Nephron progenitor cell (in vitro differentiated cells): Measurements from ENCODE around the gene LCN1.

Experiments
- DNase-seq: peaks from one replicate; pipeline ENCODE4 v3.0.0; 2021
- H3K27ac Mint-ChIP-seq: 2 replicates; pipeline ENCODE4 v1.8.0; 2021; ENCODE audit warnings: mild to moderate bottlenecking, moderate library complexity, mixed read lengths
- H3K27me3 Mint-ChIP-seq: 2 replicates; pipeline ENCODE4 v1.8.0; 2021; ENCODE audit warnings: mild to moderate bottlenecking, low read depth, mixed read lengths; ENCODE audit not compliant: poor library complexity
- H3K36me3 Mint-ChIP-seq: 2 replicates; pipeline ENCODE4 v1.8.0; 2021; ENCODE audit warnings: low read depth, mixed read lengths
- H3K4me1 Mint-ChIP-seq: 2 replicates; pipeline ENCODE4 v1.8.0; 2021; ENCODE audit warnings: mixed read lengths
- H3K4me3 Mint-ChIP-seq: 2 replicates; pipeline ENCODE4 v1.8.0; 2021; ENCODE audit warnings: mild to moderate bottlenecking, moderate library complexity, mixed read lengths
- H3K9me3 Mint-ChIP-seq: 2 replicates; pipeline ENCODE4 v1.8.0; 2021; ENCODE audit warnings: mild to moderate bottlenecking, moderate library complexity, mixed read lengths
- CTCF ChIP-seq: fragments of 200-600 bp; sonication (generic); IDR thresholded peaks from 2 replicates; pipeline ENCODE4 v1.5.0; 2021; ENCODE audit warnings: antibody characterized with exemption

Gene LCN1

GRCh38 chr9:135563858-135564257 is 42.6 kb downstream of the LCN1 start:
- Mint-ChIP-seq H3K27ac (peak overlapping the region; percentile 73), H3K9me3 (peaks cover 4% of the 10 kb centered on the region), H3K27me3 (peaks cover 17% of the 10 kb centered on the region), H3K4me3 (no peak overlapping the region), H3K4me1 (peaks cover 16% of the 10 kb centered on the region), H3K36me3 (no peaks in the 10 kb centered on the region)
- no peak for DNase-seq
- no peak for TF ChIP-seq CTCF

GRCh38 chr9:135565141-135565628 is 43.9 kb downstream of the LCN1 start:
- TF ChIP-seq CTCF, result no peak
- Mint-ChIP-seq H3K4me3 (no peak overlapping the region), H3K27me3 (peaks cover 23% of the 10 kb centered on the region), H3K27ac (no peak overlapping the region), H3K9me3 (peaks cover 13% of the 10 kb centered on the region), H3K4me1 (peaks cover 4% of the 10 kb centered on the region), H3K36me3 (no peaks in the 10 kb centered on the region)
- DNase-seq, result no peak

GRCh38 chr9:135565636-135566035 is 44.4 kb downstream of the LCN1 start:
- Mint-ChIP-seq H3K27me3 (peaks cover 23% of the 10 kb centered on the region), H3K4me3 (no peak overlapping the region), H3K4me1 (peaks cover 4% of the 10 kb centered on the region), H3K36me3 (no peaks in the 10 kb centered on the region), H3K27ac (no peak overlapping the region), H3K9me3 (peaks cover 15% of the 10 kb centered on the region)
- DNase-seq, result no peak
- TF ChIP-seq CTCF, result no peak

- no peaks in the 10 kb centered on the region for H3K36me3 Mint-ChIP-seq
- H3K9me3 Mint-ChIP-seq, result peaks cover 20% of the 10 kb centered on the region
- no peak for TF ChIP-seq CTCF
Observed at GRCh38 chr9:135566552-135566951, 45.3 kb downstream of the LCN1 start.

GRCh38 chr9:135567311-135567710 is 46.1 kb downstream of the LCN1 start:
- Mint-ChIP-seq H3K4me1 (peaks cover 4% of the 10 kb centered on the region), H3K9me3 (peaks cover 20% of the 10 kb centered on the region), H3K27ac (no peak overlapping the region), H3K27me3 (peaks cover 23% of the 10 kb centered on the region), H3K4me3 (no peak overlapping the region), H3K36me3 (no peaks in the 10 kb centered on the region)
- no peak for DNase-seq
- no peak for TF ChIP-seq CTCF

More at GRCh38 chr9:135566552-135566951, 45.3 kb downstream of the LCN1 start:
- peaks cover 23% of the 10 kb centered on the region for H3K27me3 Mint-ChIP-seq
- H3K4me1 Mint-ChIP-seq, result peaks cover 4% of the 10 kb centered on the region
- no peak overlapping the region for H3K4me3 Mint-ChIP-seq
- DNase-seq, result no peak
- H3K27ac Mint-ChIP-seq, result no peak overlapping the region

- no peak for DNase-seq
- peaks cover 23% of the 10 kb centered on the region for H3K27me3 Mint-ChIP-seq
- peaks cover 20% of the 10 kb centered on the region for H3K9me3 Mint-ChIP-seq
- peaks cover 4% of the 10 kb centered on the region for H3K4me1 Mint-ChIP-seq
- H3K36me3 Mint-ChIP-seq, result no peaks in the 10 kb centered on the region
- TF ChIP-seq CTCF, result no peak
- no peak overlapping the region for H3K4me3 Mint-ChIP-seq
- H3K27ac Mint-ChIP-seq, result no peak overlapping the region
Observed at GRCh38 chr9:135568026-135568425, 46.8 kb downstream of the LCN1 start.
